ENCODE data around the gene STMP1.
A peak's percentile ranks its signal among the peaks of the same experiment; 100 is the strongest.
"Not testable (repeated sequence)": the region's sequence is repeated elsewhere in the genome, so short reads cannot be mapped to it uniquely, and the experiment has no call there.

STMP1 gene

GRCh38 chr7:135664046-135664589 is 1.8 kb downstream of the STMP1 start:
- DNase-seq (ENCODE audit: low spot score), result no peak

DNA sequence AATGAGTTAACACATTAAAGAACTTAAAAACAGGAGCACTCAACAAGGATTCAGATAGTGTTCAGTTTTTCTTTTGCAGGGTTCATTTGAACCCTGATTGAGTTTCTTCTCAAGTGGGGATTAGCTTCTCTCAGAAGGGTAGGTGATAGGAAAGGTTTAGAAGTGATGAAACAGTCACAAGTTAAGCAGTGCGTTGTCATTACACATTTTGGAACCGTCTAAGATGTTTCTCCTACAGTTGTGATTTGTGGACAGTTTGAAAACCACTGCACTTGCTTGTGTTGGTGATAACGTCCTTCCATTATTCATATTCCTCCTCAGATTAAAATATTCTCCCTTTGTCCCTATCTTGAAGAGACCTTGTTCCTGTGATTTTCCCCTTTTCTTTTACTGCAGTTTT is 2.7 kb downstream of the STMP1 start:
- no peak for DNase-seq (ENCODE audit: low spot score)

GRCh38 chr7:135666156-135666555 is 3.8 kb downstream of the STMP1 start:
- no peak for DNase-seq (ENCODE audit: low spot score)

DNA sequence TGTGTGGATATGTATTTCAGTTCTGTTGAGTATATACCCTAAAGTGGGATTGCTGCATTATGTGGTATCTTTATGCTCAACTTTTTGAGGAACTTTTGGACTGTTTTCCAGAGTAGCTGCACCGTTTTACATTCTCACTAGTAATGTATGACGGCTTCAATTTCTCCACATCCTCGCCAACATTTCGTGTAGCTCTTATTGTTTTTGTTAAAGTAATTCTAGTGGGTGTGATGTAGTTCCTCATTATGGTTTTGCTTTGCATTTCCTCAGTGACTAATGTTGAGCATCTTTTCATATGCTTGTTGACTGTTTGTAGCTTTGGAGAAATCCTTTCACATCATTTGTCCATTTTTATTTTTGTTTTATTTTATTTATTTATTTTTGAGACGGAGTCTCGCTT is 4.5 kb downstream of the STMP1 start:
- no peak for DNase-seq (ENCODE audit: low spot score)

DNA sequence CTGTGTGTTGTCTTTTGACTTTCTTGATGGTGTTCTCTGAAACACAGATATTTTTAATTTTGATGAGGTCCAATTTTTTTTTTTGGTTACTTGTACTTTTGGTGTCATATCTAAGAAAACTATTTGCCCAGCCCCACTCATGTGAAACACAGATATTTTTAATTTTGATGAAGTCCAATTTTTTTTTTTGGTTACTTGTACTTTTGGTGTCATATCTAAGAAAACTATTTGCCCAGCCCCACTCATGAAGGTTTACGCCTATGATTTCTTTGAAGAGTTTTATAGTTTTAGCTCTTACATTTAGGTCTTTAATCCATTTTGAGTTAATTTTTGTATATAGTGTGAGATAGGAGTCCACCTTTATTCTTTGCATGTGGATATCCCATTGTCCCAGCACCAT is 5.3 kb downstream of the STMP1 start:
- not testable (repeated sequence) for DNase-seq (ENCODE audit: low spot score)

- DNase-seq (ENCODE audit: low spot score), result not testable (repeated sequence)
These were observed 6.6 kb downstream of the STMP1 start for GRCh38 chr7:135668852-135669395.

GRCh38 chr7:135669774-135670173 is 7.5 kb downstream of the STMP1 start:
- no peak for DNase-seq (ENCODE audit: low spot score)

- no peak for DNase-seq (ENCODE audit: low spot score)
These were observed 7.9 kb downstream of the STMP1 start for GRCh38 chr7:135670179-135670578.

DNA sequence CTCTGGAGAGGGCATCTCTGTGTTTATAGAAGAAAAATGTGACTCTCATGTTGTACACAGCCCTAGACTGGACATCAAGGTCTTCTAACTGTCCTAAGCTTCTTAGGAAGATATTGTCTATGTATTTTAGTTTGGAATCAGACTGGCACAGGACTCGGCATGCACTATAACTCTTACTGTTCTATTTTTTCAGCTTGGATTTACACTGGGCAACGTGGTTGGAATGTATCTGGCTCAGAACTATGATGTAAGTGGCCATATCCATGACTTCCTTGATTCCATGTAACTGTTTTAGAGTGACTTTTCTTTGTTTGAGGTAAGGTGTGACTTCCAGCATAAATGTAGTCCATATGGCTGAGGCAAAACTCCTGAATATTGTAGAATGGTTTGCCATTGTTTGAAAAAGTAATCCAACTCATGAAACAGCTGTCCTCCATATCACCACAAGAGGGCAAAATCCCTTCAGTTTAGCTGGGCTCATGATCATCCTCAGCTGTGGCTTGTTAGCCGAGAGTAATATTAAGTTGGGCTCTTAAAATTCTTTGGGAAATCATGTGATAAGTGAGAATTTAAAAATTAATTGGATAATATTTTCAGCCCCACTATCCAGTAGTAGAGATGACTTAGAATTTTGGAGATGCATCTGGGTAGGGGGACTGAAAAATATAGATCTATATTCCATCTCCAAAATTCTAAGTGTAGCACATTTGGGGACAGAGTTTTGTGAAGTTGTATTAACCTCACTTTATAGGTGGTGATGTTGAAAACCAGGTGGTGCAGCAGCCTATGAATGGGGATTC is 10.4 kb downstream of the STMP1 start:
- DNase-seq (ENCODE audit: low spot score), result peak; percentile 63

DNA sequence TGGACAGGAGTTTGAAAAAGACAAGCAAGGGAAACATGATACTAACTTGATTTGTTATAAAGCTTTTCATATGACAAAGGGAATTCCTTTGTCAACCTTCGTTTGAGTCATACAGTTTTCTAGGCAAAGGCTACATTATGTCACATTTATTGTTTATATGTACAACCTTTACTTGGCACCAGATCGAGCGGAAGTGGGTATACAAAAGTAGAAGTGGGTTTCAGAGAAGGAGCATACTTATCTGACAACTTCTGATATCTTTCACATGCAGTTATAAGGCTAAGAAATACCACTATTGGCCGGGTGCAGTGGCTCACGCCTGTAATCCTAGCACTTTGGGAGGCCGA is 11.0 kb downstream of the STMP1 start:
- no peak for DNase-seq (ENCODE audit: low spot score)

GRCh38 chr7:135678612-135679575 is 16.6 kb downstream of the STMP1 start:
- DNase-seq (ENCODE audit: low spot score), result no peak

GRCh38 chr7:135681762-135682161 is 19.4 kb downstream of the STMP1 start:
- DNase-seq (ENCODE audit: low spot score), result no peak

DNA sequence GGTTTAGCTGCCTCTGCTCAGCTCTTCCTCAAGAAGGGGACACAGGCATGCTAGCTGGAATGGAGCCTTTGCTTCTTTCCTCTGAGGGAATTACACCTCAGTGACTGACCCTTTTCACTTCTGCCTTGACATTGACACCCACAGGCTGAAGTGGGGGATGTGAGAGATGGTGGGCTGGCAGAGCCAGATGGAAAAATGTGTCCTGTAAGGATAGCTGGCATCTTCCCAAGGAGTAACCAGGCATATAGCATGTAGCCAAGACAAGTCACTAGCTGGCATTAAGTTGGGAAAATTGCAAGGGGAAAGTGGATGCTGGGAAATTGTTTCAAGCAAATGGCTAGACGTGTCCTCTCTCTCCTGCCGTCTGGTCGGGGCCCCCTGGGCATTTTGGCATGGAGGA is 19.9 kb downstream of the STMP1 start:
- no peak for DNase-seq (ENCODE audit: low spot score)

DNA sequence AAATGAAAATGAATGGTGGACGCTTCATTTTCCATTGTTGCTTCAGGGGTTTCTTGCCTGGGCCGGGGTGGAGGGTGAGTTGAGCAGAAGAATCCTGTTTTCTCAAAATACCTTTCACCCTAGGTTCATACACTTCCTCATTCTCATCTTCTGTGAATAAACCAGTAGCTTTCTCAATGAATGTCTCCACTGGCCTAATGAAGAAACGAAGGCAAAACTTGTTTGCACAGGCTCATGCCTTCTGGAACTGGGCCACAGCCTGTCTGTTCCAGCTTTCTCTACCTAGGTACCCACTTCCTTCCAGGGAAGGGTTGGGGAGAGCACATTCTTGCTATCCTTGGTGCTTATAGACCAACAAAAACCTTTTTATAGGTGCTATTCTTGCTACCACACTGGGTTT is 21.3 kb downstream of the STMP1 start:
- DNase-seq (ENCODE audit: low spot score), result no peak

GRCh38 chr7:135684136-135684535 is 21.8 kb downstream of the STMP1 start:
- DNase-seq (ENCODE audit: low spot score), result no peak

GRCh38 chr7:135684699-135685098 is 22.4 kb downstream of the STMP1 start:
- DNase-seq (ENCODE audit: low spot score), result no peak

- DNase-seq (ENCODE audit: low spot score), result no peak
These were observed 23.2 kb downstream of the STMP1 start for GRCh38 chr7:135685306-135686084.

- no peak for DNase-seq (ENCODE audit: low spot score)
These were observed 25.2 kb downstream of the STMP1 start for GRCh38 chr7:135687466-135687865.

DNA sequence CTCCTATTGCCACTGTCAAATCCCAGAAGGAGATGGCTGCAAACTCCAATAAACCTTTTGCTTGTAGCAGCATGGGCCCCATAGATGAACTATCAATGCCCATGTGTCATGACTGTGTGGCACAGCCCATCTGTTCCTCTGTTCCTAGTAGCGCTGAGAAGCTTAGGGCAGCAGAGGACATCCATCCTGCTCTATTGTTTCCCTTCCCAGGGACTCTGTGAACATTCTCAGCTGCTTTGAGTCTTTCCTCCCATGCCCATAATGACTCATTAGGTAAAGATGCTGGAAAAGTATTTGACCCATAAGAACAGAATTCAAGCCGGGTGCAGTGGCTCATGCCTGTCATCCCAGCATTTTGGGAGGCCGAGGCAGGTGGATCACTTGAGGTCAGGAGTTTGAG is 28.3 kb downstream of the STMP1 start:
- DNase-seq (ENCODE audit: low spot score), result no peak

DNA sequence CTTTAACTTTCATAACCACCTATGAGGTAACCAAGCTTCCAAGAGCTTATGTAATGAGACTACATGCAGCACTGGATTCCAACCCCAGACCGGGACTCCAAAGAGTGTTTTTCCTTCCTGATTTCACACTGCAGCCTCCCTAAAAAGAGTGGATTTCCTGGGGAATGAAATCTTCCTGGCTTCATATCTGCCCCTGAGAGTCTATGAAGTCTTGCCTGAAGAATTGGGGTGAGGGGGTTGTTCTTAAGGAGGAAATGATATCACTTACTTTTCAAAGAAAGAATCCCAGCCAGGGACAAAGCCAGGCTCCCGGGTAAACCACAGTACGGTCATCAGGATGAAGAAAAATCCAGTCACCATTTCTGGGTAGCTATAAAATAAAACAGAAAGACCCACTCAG is 29.7 kb downstream of the STMP1 start:
- DNase-seq (ENCODE audit: low spot score), result no peak

DNA sequence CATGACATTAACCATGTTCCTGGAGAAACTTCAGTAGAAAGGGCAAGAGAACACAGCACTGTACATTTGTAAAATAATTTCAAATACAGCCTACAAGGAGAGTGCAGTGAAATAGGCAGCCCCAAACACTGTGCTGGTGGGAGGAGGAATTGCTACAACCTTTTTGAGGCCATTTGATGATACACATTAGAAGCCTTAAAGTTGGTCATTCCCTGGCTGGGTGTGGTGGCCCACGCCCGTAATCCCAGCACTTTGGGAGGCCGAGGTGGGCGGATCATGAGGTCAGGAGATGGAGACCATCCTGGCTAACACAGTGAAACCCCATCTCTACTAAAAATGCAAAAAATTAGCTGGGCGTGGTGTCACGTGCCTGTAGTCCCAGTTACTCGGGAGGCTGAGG is 30.3 kb downstream of the STMP1 start:
- not testable (repeated sequence) for DNase-seq (ENCODE audit: low spot score)

GRCh38 chr7:135693558-135693957 is 31.2 kb downstream of the STMP1 start:
- DNase-seq (ENCODE audit: low spot score), result no peak
